HepG2 (cell line): Measurements from ENCODE around the gene ZNF660. TPM values are rescaled to one million over a fixed set of nuclear protein-coding genes. Genes with fewer than 3 reads are reported as not detected.
A peak's percentile ranks its signal among the peaks of the same experiment; 100 is the strongest.

Source experiments
- ATAC-seq: fragments of 200-7000 bp; cut with Tn5 transposase; 3 replicates; pipeline ENCODE4 v1.9.1; 2020; ENCODE audit warnings: mild to moderate bottlenecking, moderate library complexity
- BruUV-seq: library from RNA; stranded (reverse); fragments of 400-500 nt; replicated peaks from 2 replicates; lab custom pipeline; 2021; lab: Mats Ljungman, UMichigan
- CTCF ChIA-PET: fragments of 300-600 bp; formaldehyde crosslinking; extraction: SDS; loops from one replicate; lab custom pipeline; 2021; ENCODE audit warnings: low total read pairs, inconsistent platforms, low intra/inter-chr PET ratio; lab: Yijun Ruan, JAX
- POLR2A ChIA-PET: fragments of 350-600 bp; sonication (Branson Sonifier 250); formaldehyde crosslinking; loops from one replicate; lab custom pipeline; 2020; ENCODE audit warnings: antibody characterized with exemption, inconsistent platforms; lab: Yijun Ruan, JAX
- DNase-seq: peaks from one replicate; pipeline ENCODE4 v3.0.0-alpha.2; 2015; ENCODE audit warnings: low spot score
- FAIRE-seq: peaks from 3 replicates; lab custom pipeline; 2011; peaks lifted over from hg19 to GRCh38; lab: Jason Lieb, UNC
- H2AFZ ChIP-seq: one replicate; pipeline ENCODE4 v1.6.1; 2011; ENCODE audit warnings: low read length, inconsistent platforms
- H3K27ac ChIP-seq: fragments of 300-600 bp; 3 replicates; pipeline ENCODE4 v1.8.0; 2011; ENCODE audit warnings: mixed run types, mild to moderate bottlenecking, mixed read lengths, low read length, inconsistent platforms; ENCODE audit not compliant: insufficient read depth; ENCODE audit errors: extremely low read length
- H3K27me3 ChIP-seq, 2 experiments: fragments of 200-600 bp in 1 of 2; 2 replicates in 1 of 2; 3 replicates in 1 of 2; pipeline versions ENCODE4 v1.6.0 to v1.8.0; 2011; ENCODE audit warnings: low read length in 2 of 2, mild to moderate bottlenecking in 2 of 2, moderate library complexity in 2 of 2, inconsistent platforms in 1 of 2; ENCODE audit not compliant: insufficient read depth in 2 of 2, control insufficient read depth in 1 of 2
- H3K36me3 ChIP-seq, 2 experiments: fragments of 200-600 bp in 1 of 2; replicated peaks in 1 of 2; 2 replicates in 1 of 2; 3 replicates in 1 of 2; pipeline versions ENCODE4 v1.5.1 to v1.8.0; 2011; ENCODE audit warnings: low read length in 2 of 2, inconsistent platforms in 1 of 2; ENCODE audit not compliant: insufficient read depth in 2 of 2, control insufficient read depth in 1 of 2
- H3K4me1 ChIP-seq: 2 replicates; pipeline ENCODE4 v1.5.1; 2012; ENCODE audit warnings: low read length, inconsistent platforms; ENCODE audit not compliant: insufficient read depth
- H3K4me2 ChIP-seq: 2 replicates; pipeline ENCODE4 v1.6.0; 2011; ENCODE audit warnings: low read depth, low read length, inconsistent platforms
- H3K4me3 ChIP-seq, 3 experiments: fragments of 200-600 bp in 1 of 3; sonication (generic), shearing (Covaris generic) in 1 of 3; replicated peaks in 1 of 3; 2 replicates each; pipeline ENCODE4 v1.5.1; 2011 to 2016; ENCODE audit warnings: low read length in 3 of 3, inconsistent platforms in 2 of 3, low read depth in 2 of 3, mild to moderate bottlenecking in 2 of 3, control low read depth in 1 of 3, mixed read lengths in 1 of 3; ENCODE audit not compliant: insufficient read depth in 1 of 3
- H3K79me2 ChIP-seq: one replicate; pipeline ENCODE4 v1.6.1; 2011; ENCODE audit warnings: low read length, inconsistent platforms; ENCODE audit not compliant: insufficient read depth
- H3K9ac ChIP-seq: 2 replicates; pipeline ENCODE4 v1.6.0; 2011; ENCODE audit warnings: mild to moderate bottlenecking, low read depth, low read length, inconsistent platforms; ENCODE audit not compliant: insufficient read depth
- H3K9me3 ChIP-seq: 2 replicates; pipeline ENCODE4 v1.5.1; 2012; ENCODE audit warnings: mild to moderate bottlenecking, low read length
- H4K20me1 ChIP-seq: 2 replicates; pipeline ENCODE4 v1.6.0; 2011; ENCODE audit warnings: inconsistent platforms, mild to moderate bottlenecking, low read length, moderate library complexity; ENCODE audit not compliant: insufficient read depth
- GPN1 ChIP-seq: sonication (generic); formaldehyde crosslinking; IDR thresholded peaks from 2 replicates; pipeline ENCODE4 v1.5.1; 2020; ENCODE audit warnings: missing genetic modification reagents, borderline replicate concordance
- HOXA9 ChIP-seq: sonication (generic); formaldehyde crosslinking; IDR thresholded peaks from 2 replicates; pipeline ENCODE4 v1.8.1; 2022; ENCODE audit warnings: missing genetic modification reagents, mild to moderate bottlenecking, moderate library complexity, borderline replicate concordance
- KAT8 ChIP-seq: IDR thresholded peaks from 2 replicates; pipeline ENCODE4 v1.6.1; 2016; ENCODE audit warnings: missing genetic modification reagents, missing compliant biosample characterization
- MAZ ChIP-seq, 2 experiments: sonication (generic) in 1 of 2; formaldehyde crosslinking in 1 of 2; IDR thresholded peaks; 2 replicates each; pipeline versions ENCODE4 v1.5.0 to v1.6.1; 2012 to 2020; ENCODE audit warnings: low read depth in 2 of 2, mild to moderate bottlenecking in 2 of 2, borderline replicate concordance in 1 of 2, improper control_type of control experiment in 1 of 2, low read length in 1 of 2, missing genetic modification reagents in 1 of 2, moderate library complexity in 1 of 2
- MIER3 ChIP-seq: IDR thresholded peaks from 2 replicates; pipeline ENCODE4 v1.6.1; 2016; ENCODE audit warnings: missing compliant biosample characterization, borderline replicate concordance
- POLR2G ChIP-seq: fragments of 200-400 bp; formaldehyde crosslinking; IDR thresholded peaks from 2 replicates; pipeline ENCODE4 v1.6.1; 2018; ENCODE audit warnings: mild to moderate bottlenecking, low read depth, low read length, moderate library complexity
- RFX1 ChIP-seq: fragments of 450-650 bp; IDR thresholded peaks from 2 replicates; pipeline ENCODE4 v1.6.1; 2017
- SAP130 ChIP-seq: IDR thresholded peaks from 2 replicates; pipeline ENCODE4 v1.6.1; 2016; ENCODE audit warnings: low read depth
- SRSF1 ChIP-seq: fragments of 200-400 bp; formaldehyde crosslinking; optimal IDR thresholded peaks from 2 replicates; pipeline ENCODE3; 2017; ENCODE audit warnings: mild to moderate bottlenecking, low read depth, low read length, moderate library complexity
- STAT5B ChIP-seq: sonication (generic); formaldehyde crosslinking; IDR thresholded peaks from 2 replicates; pipeline ENCODE4 v1.4.0; 2020; ENCODE audit warnings: missing genetic modification reagents
- TAF1 ChIP-seq: sonication (generic); formaldehyde crosslinking; IDR thresholded peaks from 2 replicates; pipeline ENCODE4 v1.4.0; 2020; ENCODE audit warnings: missing genetic modification reagents
- ZBTB46 ChIP-seq: sonication (generic); formaldehyde crosslinking; IDR thresholded peaks from 2 replicates; pipeline ENCODE4 v1.4.0; 2020; ENCODE audit warnings: mild to moderate bottlenecking, missing genetic modification reagents, borderline replicate concordance
- ZFP41 ChIP-seq: sonication (generic); formaldehyde crosslinking; IDR thresholded peaks from 2 replicates; pipeline ENCODE4 v1.4.0; 2020; ENCODE audit warnings: mild to moderate bottlenecking, missing genetic modification reagents, borderline replicate concordance
- ZNF101 ChIP-seq: sonication (generic); formaldehyde crosslinking; IDR thresholded peaks from 2 replicates; pipeline ENCODE4 v1.4.0; 2020; ENCODE audit warnings: mild to moderate bottlenecking, low read depth, missing genetic modification reagents, borderline replicate concordance
- ZNF44 ChIP-seq: sonication (generic); formaldehyde crosslinking; IDR thresholded peaks from 2 replicates; pipeline ENCODE4 v1.5.1; 2020; ENCODE audit warnings: mild to moderate bottlenecking, missing genetic modification reagents
- ZNF558 ChIP-seq: sonication (generic); formaldehyde crosslinking; IDR thresholded peaks from 2 replicates; pipeline ENCODE4 v1.9.0; 2022; ENCODE audit warnings: mild to moderate bottlenecking, missing genetic modification reagents, borderline replicate concordance
- WGBS: methylation state at CpG from one replicate; pipeline ENCODE4 v1.1.6; 2017; ENCODE audit warnings: low lambda C conversion rate; 5-methylcytosine and 5-hydroxymethylcytosine counted together
- in situ Hi-C: cut with HindIII; loops from 2 replicates; pipeline ENCODE4 v1.10.0; 2017; ENCODE audit warnings: low pct_unique_long_range_greater_than_20kb; ENCODE audit not compliant: extremely low pct_ligation_motif_present
- intact Hi-C: fragments of 100-400 bp; cut with micrococcal nuclease; formaldehyde crosslinking; loops from one replicate; pipeline ENCODE4 v1.10.0; 2022; ENCODE audit not compliant: unreplicated experiment
- polyA plus RNA-seq, 8 experiments: library from polyadenylated mRNA; depleted of rRNA in 3 of 8; stranded (reverse) in 7 of 8; unstranded in 1 of 8; fragments of >200 nt; fragmentation: Illumina TruSeq in 4 of 8; extraction: Trizol in 4 of 8; gene quantifications; 2 replicates each; pipeline versions ENCODE4 v1.2.1 to v1.2.3, GENCODE V29; 2011 to 2016; ENCODE audit warnings: low read depth in 4 of 8, missing spikeins in 1 of 8, mixed read lengths in 1 of 8; ENCODE audit not compliant: insufficient read depth in 1 of 8
- total RNA-seq, 5 experiments: library from RNA; depleted of rRNA; stranded (reverse); fragments of >200 nt; fragmentation: Illumina TruSeq; extraction: Trizol; gene quantifications; 2 replicates each; pipeline ENCODE4 v1.2.3, GENCODE V29; 2016; ENCODE audit warnings: low read depth in 1 of 5

ZNF660 gene
- total and polyA plus RNA-seq, 2 of the 13 experiments (the other 11 are each of a cell fraction or from before 2014, with no cell fraction given) = 0.91 to 3.3 TPM

- FAIRE-seq (no peak), DNase-seq (no peak), ATAC-seq (no peak)
- Histone ChIP-seq H3K4me2 (no peak overlapping the region), H3K27ac (no peak overlapping the region), H3K4me3 (no peak overlapping the region), H3K36me3 (no peaks in the 10 kb centered on the region), H3K9me3 (no peaks in the 10 kb centered on the region), H3K4me1 (no peaks in the 10 kb centered on the region), H3K27me3 (no peaks in the 10 kb centered on the region), H3K9ac (no peak overlapping the region), H3K79me2 (no peaks in the 10 kb centered on the region), H4K20me1 (no peaks in the 10 kb centered on the region), H2AFZ (no peak overlapping the region)
- ChIA-PET CTCF (no interaction called here), POLR2A (no interaction called here)
- TF ChIP-seq ZNF558 (no peak), ZNF101 (no peak), RFX1 (no peak), TAF1 (CRISPR knock-in tag) (no peak), SRSF1 (no peak), ZBTB46 (CRISPR knock-in tag) (no peak)
- intact Hi-C loops (no loop called here), in situ Hi-C loops (no loop called here)
- BruUV-seq = no TSS peak
Measured at GRCh38 chr3:44612678-44613077, 27.9 kb downstream of the ZNF660 start.

GRCh38 chr3:44624749-44625480 lies 40.2 kb downstream of the ZNF660 start, which contains the start of gene ZNF197:
ZNF197 (plus strand) TSS chr3:44625036; CDS start chr3:44629155, 4,119 bp downstream.
- peak within 1 kb of the TSS; percentile 71 for H3K9ac ChIP-seq
- CTCF ChIA-PET = no interaction called here
- no peaks in the 10 kb centered on the region for H3K27me3 ChIP-seq
- 74% methylated on average over 19 of the region's 47 CpGs for WGBS
- POLR2A ChIA-PET = interaction anchor here (0.6 to 2.5 kb wide), 2 partner anchors 113 to 138 kb away, joined by 3 to 12 read pairs; no protein-coding TSS in a partner anchor
- FAIRE-seq (peak; percentile 18), DNase-seq (peak; percentile 57), ATAC-seq (peak; percentile 96)
- no peaks in the 10 kb centered on the region; a peak in 1 of 5 replicates for H3K36me3 ChIP-seq
- peak within 1 kb of the TSS; percentile 50 for H2AFZ ChIP-seq
- peak within 1 kb of the TSS; percentile 61 for H3K27ac ChIP-seq
- H3K4me2 ChIP-seq = peak within 1 kb of the TSS; percentile 61
- H3K79me2 ChIP-seq = peaks cover 3% of the 10 kb centered on the region
- H3K9me3 ChIP-seq = no peaks in the 10 kb centered on the region
- BruUV-seq = no TSS peak
- H3K4me1 ChIP-seq = peaks cover 6% of the 10 kb centered on the region
- in situ Hi-C loops (no loop called here), intact Hi-C loops (loop anchor here (5.0 kb wide), 1 partner anchor 578 kb away; no protein-coding TSS in a partner anchor)
- H3K4me3 ChIP-seq = peak within 1 kb of the TSS; percentile 58 to 75 (median 68); a peak in 5 of 6 replicates
- H4K20me1 ChIP-seq = no peaks in the 10 kb centered on the region
- TF ChIP-seq MAZ (IDR thresholded peaks at IDR 0.05; ENCODE audit: borderline replicate concordance, low read depth, low read length) (no peak; the same call in 1 of the 2 replicates), MAZ (CRISPR knock-in tag; IDR thresholded peaks at IDR 0.05; ENCODE audit: low read depth) (no peak), HOXA9 (no peak), ZFP41 (CRISPR knock-in tag) (no peak), POLR2G (peak; percentile 74), MIER3 (CRISPR knock-in tag) (no peak), ZNF44 (CRISPR knock-in tag) (no peak), GPN1 (CRISPR knock-in tag) (no peak), SAP130 (CRISPR knock-in tag) (peak; percentile 28; the same call in 1 of the 2 replicates), KAT8 (CRISPR knock-in tag) (peak; percentile 72), STAT5B (CRISPR knock-in tag) (no peak)
